ENCODE data around the gene TWNK.
A peak's percentile ranks its signal among the peaks of the same experiment; 100 is the strongest.
"Not testable (repeated sequence)": the region's sequence is repeated elsewhere in the genome, so short reads cannot be mapped to it uniquely, and the experiment has no call there.

The TWNK gene

GRCh38 chr10:100975397-100975796 lies 11.9 kb upstream of the TWNK start:
- not testable (repeated sequence) for DNase-seq

- no peak for DNase-seq
Observed at GRCh38 chr10:100976906-100977305, 10.4 kb upstream of the TWNK start.

- no peak for DNase-seq
Observed at GRCh38 chr10:100977436-100977835, 9.9 kb upstream of the TWNK start.

DNA sequence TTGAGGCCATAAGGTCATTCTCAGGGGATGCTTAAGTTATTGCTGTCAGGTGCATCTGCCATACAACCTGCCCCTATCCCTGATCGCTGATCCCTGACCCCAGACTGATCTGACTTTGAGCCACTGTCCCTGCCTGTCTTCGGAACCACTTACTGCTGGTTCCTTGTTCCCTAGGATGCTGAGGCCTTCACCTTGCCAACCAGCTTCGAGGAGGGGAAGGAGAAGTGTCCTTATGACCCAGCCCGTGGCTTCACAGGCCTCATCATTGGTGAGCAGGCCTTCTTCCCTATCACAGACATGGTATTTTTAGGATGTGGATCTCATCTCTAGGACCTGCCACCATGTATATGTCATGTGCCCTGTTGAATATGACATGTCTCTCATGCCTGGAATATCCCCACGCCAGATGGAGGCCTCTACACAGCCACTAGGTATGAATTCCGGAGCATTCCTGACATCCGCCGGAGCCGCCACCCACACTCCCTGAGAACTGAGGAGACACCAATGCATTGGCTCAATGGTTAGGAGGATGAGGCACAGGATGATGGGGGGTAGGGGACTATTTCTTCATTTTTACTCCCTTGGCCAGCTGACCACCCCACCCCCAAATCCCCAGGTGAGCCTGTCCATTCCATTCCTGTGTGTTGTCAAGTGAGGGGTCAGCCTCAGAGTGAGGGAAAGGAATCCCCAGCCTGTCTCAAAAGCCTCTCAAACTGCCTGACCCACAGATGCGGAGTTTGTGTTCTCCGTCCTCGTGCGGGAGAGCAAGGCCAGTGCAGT lies 9.0 kb upstream of the TWNK start:
- no peak for DNase-seq

- DNase-seq, result no peak
Observed at GRCh38 chr10:100978901-100979195, 8.5 kb upstream of the TWNK start.

GRCh38 chr10:100979791-100980272 lies 7.5 kb upstream of the TWNK start:
- no peak for DNase-seq

DNA sequence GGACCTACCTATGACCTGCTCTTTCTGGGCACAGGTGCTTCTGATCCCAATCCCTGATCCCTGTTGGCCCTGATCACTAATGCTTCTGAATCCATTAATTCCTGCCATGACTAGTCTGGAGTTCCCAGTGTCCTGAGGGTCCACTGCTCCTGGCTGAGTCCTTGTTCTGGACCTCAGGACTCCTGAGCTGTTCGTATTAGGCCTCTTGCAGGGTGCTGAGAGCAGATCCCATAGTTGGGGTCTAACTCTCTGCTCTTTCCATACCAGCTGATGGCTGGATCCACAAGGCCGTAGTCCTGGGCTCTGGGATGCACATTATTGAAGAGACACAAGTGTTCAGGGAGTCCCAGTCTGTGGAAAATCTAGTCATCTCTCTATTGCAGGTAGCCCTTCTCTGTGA lies 7.0 kb upstream of the TWNK start:
- DNase-seq, result no peak

GRCh38 chr10:100980711-100981110 lies 6.6 kb upstream of the TWNK start:
- DNase-seq, result no peak

DNA sequence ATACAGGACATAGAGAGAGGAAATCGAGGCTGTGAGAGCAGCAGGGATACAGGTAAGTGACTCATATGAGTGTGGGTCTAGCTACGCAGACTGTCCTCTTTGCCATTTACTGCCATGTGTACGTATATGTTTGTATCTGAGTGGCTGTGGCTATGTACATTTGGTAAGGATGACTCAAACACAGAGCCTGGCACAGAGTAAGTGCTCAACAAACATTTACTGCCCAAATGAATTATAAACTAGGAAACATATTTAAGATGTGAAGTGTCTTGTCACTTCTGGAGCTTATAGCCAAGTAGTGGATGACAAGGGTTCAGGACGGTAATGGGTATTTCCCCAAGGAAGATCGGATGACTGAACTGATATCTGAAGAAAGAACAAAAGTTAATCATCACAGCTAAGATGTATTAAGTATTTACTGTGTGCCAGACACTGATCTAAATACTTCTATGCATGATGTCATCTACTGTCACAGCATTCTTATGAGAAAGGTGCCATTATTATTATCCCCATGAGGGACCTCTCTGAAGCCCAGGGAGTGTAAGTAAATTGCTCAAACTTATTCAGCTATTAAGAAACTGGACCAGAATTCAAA lies 6.1 kb upstream of the TWNK start:
- DNase-seq, result no peak

- no peak for DNase-seq
Observed at GRCh38 chr10:100982916-100983830, 4.2 kb upstream of the TWNK start.

DNA sequence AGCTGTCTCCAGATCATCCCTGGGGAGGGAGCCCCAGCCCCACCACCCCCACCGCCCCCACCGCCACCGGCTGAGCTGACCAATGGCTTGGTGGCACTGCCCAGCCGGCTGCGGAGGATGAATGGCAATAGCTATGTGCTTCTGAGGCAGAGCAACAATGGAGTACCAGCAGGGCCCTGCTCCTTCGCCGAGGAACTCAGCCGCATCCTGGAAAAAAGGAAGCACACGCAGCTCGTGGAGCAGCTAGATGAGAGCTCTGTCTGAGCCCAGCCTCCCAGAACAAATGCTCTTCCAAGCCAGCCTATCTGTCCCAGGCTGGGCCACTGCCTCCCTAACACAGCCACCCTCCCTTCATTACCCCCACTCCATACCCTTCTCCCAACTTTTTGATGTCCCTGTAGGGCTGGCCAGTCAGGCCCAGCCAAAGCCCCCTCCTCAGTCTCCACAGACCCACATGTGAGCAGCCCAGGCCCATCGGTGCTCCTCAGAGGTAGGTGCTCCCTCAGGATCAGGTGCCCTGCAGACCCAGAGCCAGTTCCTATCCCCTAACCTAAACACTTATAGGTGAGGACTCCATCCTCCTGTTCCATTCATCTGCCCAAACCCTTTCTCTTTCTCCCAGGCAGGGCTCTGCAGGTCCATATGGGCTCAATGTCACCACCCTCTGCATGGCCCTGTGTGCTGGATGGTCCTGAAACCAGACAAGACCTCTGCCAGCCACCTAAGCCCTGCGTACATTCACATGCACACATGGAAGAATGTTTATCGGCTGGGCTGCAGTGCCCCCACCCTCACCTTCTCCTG lies 3.3 kb upstream of the TWNK start:
- no peak for DNase-seq

DNA sequence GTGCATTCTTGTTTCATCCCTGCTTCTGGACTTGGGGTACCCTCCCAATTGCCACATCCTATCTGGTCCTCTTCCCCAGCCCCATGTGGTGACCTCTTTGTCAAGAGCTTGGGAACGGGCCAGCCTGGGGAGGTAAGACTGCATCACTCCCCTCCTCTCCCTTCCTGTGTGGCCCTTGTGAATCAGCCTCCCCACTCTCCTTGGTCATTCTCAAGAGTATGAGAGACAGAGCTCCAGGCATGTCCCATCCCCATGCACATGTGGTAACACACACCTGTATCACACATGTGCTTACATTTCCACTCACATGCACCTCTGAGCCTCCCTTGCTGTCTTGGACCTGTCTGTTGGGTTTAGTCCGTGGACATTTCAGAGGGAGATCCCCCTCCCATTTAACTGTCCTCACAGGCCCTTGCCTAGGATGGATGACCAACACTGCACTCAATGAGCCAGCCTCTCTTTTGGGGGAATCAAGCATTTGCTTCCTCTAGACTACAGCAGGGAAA lies 2.6 kb upstream of the TWNK start:
- DNase-seq, result no peak

GRCh38 chr10:100985336-100985735 lies 2.0 kb upstream of the TWNK start:
- DNase-seq, result no peak

- no peak for DNase-seq
Observed at GRCh38 chr10:100986623-100986951, 756 bp upstream of the TWNK start.

GRCh38 chr10:100987685-100988049 lies 324 bp downstream of the TWNK start:
- DNase-seq, result no peak

- DNase-seq, result no peak
Observed at GRCh38 chr10:100988166-100988565, 823 bp downstream of the TWNK start.

- no peak for DNase-seq
Observed at GRCh38 chr10:100989088-100989487, 1.7 kb downstream of the TWNK start.

DNA sequence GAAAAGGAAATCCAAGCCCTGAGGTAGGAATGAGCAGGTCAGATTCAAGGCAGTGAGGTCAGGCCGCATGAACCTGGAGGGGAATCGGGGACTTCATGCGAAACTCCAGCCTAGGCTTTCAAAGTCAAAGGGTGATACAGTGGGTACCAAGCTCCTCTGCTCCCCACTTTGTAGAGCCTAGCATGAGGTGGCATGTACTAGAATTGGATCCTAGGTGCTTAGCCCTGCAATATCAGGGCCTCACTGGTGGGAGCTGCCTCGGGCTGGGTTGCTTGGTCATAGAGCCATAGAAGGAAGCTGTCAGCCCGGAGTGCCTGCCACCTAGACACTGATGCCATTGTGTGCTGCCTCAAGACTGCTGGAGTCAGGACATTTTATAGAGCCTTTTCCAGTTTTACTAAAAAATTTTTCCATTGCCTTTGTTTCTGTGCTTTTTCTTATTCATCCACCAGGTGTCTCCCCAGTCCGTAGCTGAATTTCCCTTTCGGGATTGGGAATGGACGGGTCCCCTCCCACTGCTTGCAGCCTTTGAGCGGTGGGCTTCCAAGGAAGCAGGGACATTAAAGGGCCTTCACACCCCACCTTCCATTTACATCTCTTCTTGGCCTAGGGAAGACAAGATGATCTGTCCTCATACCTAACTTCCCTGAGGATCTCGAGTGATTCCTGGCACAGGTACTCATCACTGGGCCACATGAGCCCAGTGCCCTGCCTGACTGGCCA lies 6.8 kb downstream of the TWNK start:
- DNase-seq, result peak in 1 of 2 experiments; percentile 32

- no peak for DNase-seq
Observed at GRCh38 chr10:100995181-100995580, 7.8 kb downstream of the TWNK start.

DNA sequence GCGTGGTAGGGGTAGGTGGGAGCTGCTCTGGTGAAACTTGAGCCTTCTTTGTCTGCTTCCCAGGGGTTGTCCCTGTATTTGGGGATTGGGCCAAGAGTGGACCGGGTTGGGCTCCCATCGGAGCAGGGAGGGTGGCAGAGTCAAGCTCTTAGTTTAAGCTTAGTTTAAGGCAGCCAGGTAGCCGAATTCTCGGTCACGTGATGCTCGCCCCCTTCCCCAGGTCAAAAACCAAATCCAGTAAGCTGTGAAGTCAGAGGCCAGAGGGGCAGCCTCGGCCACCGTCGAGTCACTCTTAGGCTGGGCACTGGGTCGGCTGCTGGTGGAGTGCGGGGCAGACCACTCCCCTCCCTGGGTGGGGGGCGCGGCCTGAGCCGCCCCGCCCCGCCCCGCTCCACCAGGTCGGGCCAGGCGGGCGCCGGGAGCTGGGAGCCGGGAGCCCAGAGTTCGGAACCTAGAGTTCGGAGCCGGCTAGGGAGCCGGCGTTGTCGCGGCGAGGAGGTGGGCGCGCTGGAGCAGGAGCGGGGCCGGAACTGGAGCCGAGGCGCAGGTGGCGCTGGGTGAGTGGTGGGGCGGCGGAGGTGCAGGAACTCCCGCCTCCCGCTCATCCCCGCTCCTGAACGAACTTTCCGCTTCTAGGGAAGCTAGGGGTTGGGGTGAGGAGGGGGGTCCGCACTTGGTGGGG lies 9.5 kb downstream of the TWNK start:
- no peak for DNase-seq

DNA sequence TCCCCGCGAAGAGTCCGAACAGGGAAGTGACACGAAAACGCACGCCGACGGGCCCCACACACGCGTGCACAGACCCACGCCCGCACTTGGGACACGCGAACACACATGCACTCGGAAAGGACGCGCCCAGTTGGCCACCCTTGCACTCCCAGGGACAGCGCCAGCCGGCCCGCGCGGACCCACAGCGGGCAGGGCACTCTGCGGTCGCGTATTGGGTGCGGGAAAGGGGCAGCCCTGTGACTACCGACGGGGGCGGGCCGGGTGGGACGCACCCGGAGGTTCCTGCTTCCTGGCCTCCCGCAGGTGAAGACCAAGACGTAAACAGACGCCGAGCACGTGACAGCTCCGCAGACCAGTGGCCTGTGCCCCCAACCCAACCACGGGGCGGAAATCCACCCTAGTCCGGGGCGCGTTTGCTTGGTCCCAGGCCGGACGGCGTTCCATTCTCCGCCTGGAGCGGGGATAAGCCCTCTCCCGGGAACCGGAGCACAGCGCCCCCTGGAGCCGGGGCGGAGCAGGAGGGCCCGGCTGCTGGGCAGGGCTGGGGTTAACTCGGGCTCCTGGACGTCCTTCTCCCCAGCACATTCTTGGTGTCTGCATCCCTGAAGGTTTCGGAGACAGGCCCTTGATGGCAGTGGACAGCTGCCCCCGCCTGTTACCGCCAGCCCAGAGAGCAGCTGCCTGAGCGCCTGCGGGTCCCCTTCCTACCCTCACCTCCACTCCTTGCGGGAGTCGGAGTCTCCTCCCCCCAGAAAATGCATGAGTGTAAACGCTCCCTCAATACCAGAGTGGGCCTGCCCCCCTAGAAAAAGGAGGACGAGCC lies 10.2 kb downstream of the TWNK start:
- peak; percentile 35 to 63 for DNase-seq

Measured in SW 1271 (cell line).